Hepatocyte (in vitro differentiated cells): ENCODE data around the gene CDC42BPB.

Experiments
- CTCF ChIP-seq: fragments of 200-600 bp; sonication (generic); IDR thresholded peaks from 2 replicates; pipeline ENCODE4 v1.5.1; 2016; ENCODE audit warnings: antibody characterized with exemption, mild to moderate bottlenecking; ENCODE audit not compliant: poor library complexity
- EZH2 ChIP-seq: fragments of 200-600 bp; sonication (generic); IDR thresholded peaks from 2 replicates; pipeline ENCODE4 v1.6.1; 2016; ENCODE audit warnings: antibody characterized with exemption, mild to moderate bottlenecking, borderline replicate concordance
- EZH2phosphoT487 ChIP-seq: fragments of 200-600 bp; sonication (generic); IDR thresholded peaks from one replicate; pipeline ENCODE4 v1.6.1; 2018; ENCODE audit warnings: antibody characterized with exemption, mild to moderate bottlenecking, low read depth, moderate library complexity; ENCODE audit not compliant: unreplicated experiment, severe bottlenecking

DNA sequence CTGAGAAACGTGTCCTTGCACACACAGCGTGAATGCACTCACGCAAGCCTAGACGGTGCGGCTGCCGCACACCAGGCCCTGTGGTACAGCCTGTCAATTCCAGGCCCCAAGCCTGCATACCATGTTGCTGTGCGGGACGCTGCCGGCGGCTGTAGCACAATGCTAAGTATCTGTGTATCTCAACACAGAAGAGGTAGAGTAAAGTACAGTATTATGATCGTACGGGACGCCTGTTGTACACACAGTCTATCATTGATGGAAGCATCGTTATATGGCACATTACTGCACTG lies 89.9 kb downstream of the CDC42BPB start:
- TF ChIP-seq CTCF = no peak
- no peak for TF ChIP-seq EZH2
- TF ChIP-seq EZH2phosphoT487 = no peak
